GM12874 (cell line): ENCODE measurements around the gene DENND5B.

ENCODE experiments used
- TF ChIP-seq, protein P1 (sequence below): IDR thresholded peaks from 2 replicates; pipeline ENCODE4 v1.5.1; 2011; ENCODE audit warnings: low read depth, mild to moderate bottlenecking, control low read depth, low read length, moderate library complexity; ENCODE audit not compliant: insufficient read depth

DENND5B gene

DNA sequence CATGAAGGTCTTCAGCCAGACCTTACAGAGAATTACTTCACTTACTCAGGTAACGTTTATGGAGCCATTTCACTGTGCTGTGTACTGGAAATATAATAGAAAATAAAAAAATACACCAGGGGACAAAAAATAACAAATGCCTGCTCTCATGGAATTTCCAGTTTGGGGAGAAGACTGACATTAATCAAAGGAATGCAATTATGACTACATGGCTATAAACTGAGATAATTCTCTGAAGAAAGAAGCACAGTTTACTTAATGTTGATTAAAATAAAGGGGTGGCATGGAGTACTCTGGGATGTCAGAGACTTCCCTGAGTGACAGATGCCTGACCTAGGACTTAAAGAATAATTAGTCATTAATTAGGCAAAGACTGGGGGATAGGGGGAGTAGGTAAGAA is 59.0 kb downstream of the DENND5B start:
- TF ChIP-seq, protein P1, sequence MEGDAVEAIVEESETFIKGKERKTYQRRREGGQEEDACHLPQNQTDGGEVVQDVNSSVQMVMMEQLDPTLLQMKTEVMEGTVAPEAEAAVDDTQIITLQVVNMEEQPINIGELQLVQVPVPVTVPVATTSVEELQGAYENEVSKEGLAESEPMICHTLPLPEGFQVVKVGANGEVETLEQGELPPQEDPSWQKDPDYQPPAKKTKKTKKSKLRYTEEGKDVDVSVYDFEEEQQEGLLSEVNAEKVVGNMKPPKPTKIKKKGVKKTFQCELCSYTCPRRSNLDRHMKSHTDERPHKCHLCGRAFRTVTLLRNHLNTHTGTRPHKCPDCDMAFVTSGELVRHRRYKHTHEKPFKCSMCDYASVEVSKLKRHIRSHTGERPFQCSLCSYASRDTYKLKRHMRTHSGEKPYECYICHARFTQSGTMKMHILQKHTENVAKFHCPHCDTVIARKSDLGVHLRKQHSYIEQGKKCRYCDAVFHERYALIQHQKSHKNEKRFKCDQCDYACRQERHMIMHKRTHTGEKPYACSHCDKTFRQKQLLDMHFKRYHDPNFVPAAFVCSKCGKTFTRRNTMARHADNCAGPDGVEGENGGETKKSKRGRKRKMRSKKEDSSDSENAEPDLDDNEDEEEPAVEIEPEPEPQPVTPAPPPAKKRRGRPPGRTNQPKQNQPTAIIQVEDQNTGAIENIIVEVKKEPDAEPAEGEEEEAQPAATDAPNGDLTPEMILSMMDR = no peak

DNA sequence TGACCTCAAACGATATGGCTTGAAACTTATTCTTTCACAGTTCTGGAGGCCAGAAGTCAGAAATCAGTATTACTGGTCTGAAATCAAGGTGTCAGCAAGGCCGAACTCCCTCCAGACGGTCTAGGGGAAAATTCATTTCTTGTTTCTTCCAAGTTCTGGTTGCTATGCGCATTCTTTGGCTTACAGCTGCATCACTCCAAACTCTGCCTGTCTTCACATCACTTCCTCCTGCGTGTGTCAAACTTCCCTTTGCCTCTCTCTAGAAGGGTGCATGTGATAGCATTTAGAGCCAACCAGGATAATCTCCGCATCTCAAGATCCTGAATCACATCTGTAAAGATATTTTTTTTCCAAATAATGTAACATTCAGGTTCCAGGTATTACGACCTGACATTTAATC is 62.8 kb downstream of the DENND5B start:
- TF ChIP-seq, protein P1 = no peak

DNA sequence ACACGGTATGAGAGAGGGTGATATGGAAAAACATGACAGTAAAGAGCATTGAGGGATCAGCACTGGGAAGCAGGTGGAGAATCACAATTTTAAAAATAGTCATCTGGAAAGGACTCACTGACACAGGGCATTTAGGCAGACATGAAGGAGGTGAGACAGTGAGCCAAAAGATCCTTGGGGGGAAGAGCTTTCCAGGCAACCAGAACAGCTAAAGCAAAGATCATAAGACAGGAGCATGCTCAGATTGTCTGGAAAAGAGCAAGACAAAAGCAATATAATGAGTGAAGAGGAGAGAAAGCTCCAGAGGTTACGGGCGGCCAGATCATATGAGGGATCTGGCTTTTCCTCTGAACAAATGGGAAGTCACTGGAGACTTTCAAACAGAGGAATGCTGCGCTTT is 63.9 kb downstream of the DENND5B start:
- TF ChIP-seq, protein P1 = no peak

DNA sequence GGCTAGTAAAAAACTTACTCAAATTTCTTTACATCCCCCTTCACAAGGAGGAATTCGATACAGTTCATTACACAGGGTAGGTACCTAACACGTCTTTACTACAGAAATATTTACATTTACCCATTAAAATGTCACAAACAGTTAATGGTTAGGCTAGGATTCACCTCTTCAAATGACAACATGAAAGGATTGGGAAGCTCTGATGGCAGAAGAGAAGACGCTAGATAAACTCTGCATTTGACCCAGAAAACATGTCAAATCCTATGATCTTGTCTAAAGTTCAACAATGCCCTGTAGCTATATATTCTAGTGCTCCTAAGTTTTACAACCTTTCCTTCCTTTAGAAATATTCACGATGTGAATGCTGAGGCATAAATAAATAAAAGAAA is 64.8 kb downstream of the DENND5B start:
- TF ChIP-seq, protein P1 = no peak

DNA sequence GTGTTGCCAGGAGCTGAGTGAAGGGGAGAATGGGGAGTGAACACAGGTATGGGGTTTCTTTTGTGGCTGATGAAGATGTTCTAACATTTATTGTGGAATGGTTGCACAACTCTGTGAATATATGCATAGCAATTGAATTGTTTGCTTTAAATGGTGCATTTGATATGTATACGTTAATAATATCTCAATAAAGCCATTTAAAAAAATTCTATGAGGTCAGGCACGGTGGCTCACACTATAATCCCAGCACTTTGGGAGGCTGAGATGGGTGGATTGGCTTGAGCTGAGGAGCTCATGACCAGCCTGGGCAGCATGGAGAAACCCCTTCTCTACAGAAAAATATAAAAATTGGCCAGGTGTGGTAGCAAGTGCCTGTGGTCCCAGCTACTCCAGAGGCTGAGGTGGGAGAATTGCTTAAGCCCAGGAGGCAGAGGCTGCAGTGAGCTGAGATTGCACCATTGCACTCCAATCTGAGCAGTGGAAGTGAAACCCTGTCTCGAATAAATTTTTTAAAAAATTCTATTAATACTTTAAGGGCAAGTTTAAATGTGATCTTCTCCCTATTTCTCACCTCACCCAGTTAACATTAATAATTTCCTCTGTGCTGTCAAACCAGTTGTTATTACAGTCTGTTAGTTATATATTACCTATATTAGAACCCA is 65.3 kb downstream of the DENND5B start:
- TF ChIP-seq, protein P1 = no peak

DNA sequence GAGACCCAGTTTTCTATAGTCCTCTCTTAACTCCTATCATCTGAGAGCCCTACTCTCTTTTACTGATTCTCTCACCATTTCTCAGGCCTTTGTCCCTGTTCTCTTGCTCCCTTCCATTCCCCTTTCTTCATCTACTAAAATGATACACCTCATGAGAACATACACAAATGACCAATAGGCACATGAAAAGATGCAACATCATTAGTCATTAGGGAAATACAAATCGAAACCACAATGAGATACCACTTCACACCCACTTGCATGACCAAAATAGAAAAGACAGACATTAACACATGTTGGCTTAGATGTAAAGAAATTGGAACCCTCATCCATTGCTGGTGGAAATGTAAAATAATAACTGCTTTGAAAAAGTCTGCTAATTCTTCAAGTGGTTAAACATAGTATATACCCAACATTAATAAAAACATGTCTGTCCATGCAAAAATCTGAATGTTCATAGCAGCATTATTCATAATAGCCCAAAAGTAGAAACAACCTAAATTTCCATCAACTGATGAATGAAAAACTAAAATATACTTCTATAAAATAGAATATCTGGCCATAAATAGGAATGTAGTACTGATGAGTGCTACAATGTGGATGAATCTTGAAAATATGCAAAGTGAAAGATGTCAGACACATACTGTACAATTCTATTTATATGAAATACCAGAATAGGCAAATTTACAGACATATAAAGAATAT is 66.0 kb downstream of the DENND5B start:
- TF ChIP-seq, protein P1 = no peak

DNA sequence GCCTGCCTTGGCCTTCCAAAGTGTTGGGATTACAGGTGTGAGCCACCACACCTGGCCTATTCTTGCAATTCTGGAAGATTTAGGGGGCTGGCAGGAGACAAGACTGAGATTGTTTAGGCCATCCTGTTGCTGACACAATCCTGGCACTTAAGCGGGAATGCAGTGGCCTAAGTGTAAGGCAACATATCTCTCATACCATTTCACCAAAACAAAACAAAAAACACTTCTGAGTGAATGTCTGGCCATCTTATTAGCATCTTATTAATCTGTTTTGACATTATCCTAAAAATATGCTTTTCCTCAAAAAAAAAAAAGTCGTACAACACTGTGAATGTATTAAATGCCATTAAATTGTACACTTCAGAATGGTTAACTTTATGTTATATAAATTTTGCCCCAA is 67.6 kb downstream of the DENND5B start:
- TF ChIP-seq, protein P1 = no peak
